Right lobe of liver (tissue), 6 donors: ENCODE data around the gene COPZ1. TPM values are rescaled to one million over a fixed set of nuclear protein-coding genes. Genes with fewer than 3 reads are reported as not detected.

Experiments used
- ATAC-seq, 4 donors: fragments of 200-7000 bp; cut with Tn5 transposase; one replicate each; pipeline ENCODE4 v1.9.1; 2020; ENCODE audit warnings: mild to moderate bottlenecking in 4 of 4, moderate library complexity in 4 of 4
- DNase-seq, 3 donors: peaks; one replicate each; pipeline ENCODE4 v3.0.0-alpha.2; 2020
- H3K27ac ChIP-seq, 3 donors: fragments of 200-600 bp; one replicate each; pipeline ENCODE4 v1.8.0; 2022
- H3K27me3 ChIP-seq, 2 donors: fragments of 200-600 bp; one replicate each; pipeline ENCODE4 v1.8.0; 2022
- H3K36me3 ChIP-seq, 4 donors: fragments of 200-600 bp; sonication (generic) in 1 of 4; one replicate each; pipeline versions ENCODE4 v1.5.1 to v1.8.0; 2017 to 2022; ENCODE audit warnings: control low read depth in 1 of 4
- H3K4me1 ChIP-seq, 4 donors: fragments of 200-600 bp; sonication (generic) in 1 of 4; one replicate each; pipeline versions ENCODE4 v1.5.1 to v1.8.0; 2017 to 2022; ENCODE audit warnings: control low read depth in 1 of 4
- H3K4me3 ChIP-seq, 3 donors: fragments of 200-600 bp; one replicate each; pipeline ENCODE4 v1.8.0; 2022
- H3K9me3 ChIP-seq, 4 donors: fragments of 200-600 bp; sonication (generic) in 1 of 4; one replicate each; pipeline versions ENCODE4 v1.5.1 to v1.8.0; 2017 to 2022; ENCODE audit warnings: control low read depth in 1 of 4
- POLR2A ChIP-seq: fragments of 450-650 bp; IDR thresholded peaks from one replicate; pipeline ENCODE4 v1.6.1; 2017; ENCODE audit warnings: antibody characterized with exemption, mild to moderate bottlenecking
- WGBS: methylation state at CpG from one replicate; pipeline ENCODE4 v1.1.6; 2018; ENCODE audit warnings: low coverage, low lambda C conversion rate; ENCODE audit not compliant: insufficient coverage; ENCODE audit errors: missing lambda C conversion rate; 5-methylcytosine and 5-hydroxymethylcytosine counted together
- intact Hi-C, 2 donors: fragments of 100-400 bp; cut with DNase I; formaldehyde crosslinking; loops; one replicate each; pipeline versions ENCODE4 v1.11.2 to v1.14.1; 2022
- total RNA-seq, 6 experiments: library from RNA; depleted of rRNA in 2 of 6; stranded (reverse); fragments of >200 nt in 2 of 6; fragmentation: NEBNext Ultra II Directional in 3 of 6; extraction: Animal tissue kit (Norgen Biotek cat#: 25700) in 3 of 6; gene quantifications; one replicate each; pipeline versions ENCODE4 v1.1.0 to v1.2.4, GENCODE V29; 2016 to 2023
- TF ChIP-seq, protein P1 (sequence below), 4 donors: fragments of 200-600 bp in 3 of 4; fragments of 450-650 bp in 1 of 4; IDR thresholded peaks; one replicate each; pipeline versions ENCODE4 v1.5.1 to v1.8.0; 2016 to 2022; ENCODE audit warnings: antibody characterized with exemption in 4 of 4, mild to moderate bottlenecking in 2 of 4
- donor health status: DM: no; HTN: yes; CAD: no.
- donor health status: DM: no; HTN: no; CAD: no.
- donor health status: DM: no; HTN: no; CAD: no.
- donor health status: DM: no; HTN: yes; CAD: no.
- donor health status: DM: no; HTN: yes; CAD: no.

The COPZ1 gene
- total RNA-seq, 6 experiments from 2014 or later = 67.3 to 89.2 (median 74.9) TPM

DNA sequence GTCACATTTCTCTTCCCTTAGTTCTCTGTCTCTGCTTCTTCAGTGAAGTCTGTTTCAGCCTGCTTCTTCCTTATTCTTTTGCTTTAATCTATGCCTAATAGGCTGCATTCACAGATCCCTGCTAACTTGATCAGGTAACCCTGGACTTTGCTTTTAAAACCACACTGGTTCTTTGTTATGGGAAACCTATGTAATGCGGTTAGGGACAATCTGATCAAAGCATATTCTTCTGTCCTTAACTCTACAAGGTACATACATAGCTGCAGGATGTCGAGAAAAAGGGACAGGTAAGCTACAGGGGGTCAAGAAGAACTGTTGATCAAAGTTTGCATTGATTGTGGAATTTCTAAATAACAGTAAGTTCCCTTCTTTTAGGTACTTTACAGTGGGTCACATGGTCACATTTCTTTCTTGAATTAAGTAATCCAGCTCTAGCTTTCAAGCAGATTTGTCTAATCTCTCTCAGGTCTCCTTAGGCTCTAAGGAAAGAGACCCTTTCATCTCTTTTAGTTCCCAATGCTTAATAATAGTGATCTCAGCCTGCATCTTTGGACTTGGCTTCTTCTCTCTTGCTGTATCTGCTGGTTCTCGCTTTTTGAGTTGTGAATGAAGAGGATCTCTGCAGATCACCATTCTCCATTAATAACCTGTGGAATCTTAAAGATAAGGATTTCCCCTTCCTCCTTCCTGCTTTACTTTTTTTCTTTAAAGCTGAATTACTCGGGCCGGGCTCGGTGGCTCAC lies 3.8 kb downstream of the COPZ1 start:
- DNase-seq (no peak), ATAC-seq (no peak)
- Histone ChIP-seq H3K36me3 (no peaks in the 10 kb centered on the region), H3K27ac (peak overlapping the region in 1 of 3 donors; percentile 22), H3K4me1 (peaks cover 0 to 42% (median 12%) of the 10 kb centered on the region in 4 donors), H3K9me3 (no peaks in the 10 kb centered on the region), H3K27me3 (no peaks in the 10 kb centered on the region), H3K4me3 (no peak overlapping the region)
- no peak for TF ChIP-seq POLR2A
- TF ChIP-seq, protein P1, sequence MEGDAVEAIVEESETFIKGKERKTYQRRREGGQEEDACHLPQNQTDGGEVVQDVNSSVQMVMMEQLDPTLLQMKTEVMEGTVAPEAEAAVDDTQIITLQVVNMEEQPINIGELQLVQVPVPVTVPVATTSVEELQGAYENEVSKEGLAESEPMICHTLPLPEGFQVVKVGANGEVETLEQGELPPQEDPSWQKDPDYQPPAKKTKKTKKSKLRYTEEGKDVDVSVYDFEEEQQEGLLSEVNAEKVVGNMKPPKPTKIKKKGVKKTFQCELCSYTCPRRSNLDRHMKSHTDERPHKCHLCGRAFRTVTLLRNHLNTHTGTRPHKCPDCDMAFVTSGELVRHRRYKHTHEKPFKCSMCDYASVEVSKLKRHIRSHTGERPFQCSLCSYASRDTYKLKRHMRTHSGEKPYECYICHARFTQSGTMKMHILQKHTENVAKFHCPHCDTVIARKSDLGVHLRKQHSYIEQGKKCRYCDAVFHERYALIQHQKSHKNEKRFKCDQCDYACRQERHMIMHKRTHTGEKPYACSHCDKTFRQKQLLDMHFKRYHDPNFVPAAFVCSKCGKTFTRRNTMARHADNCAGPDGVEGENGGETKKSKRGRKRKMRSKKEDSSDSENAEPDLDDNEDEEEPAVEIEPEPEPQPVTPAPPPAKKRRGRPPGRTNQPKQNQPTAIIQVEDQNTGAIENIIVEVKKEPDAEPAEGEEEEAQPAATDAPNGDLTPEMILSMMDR (IDR thresholded peaks at IDR 0.05) = no peak
- intact Hi-C loops = no loop called here
- WGBS = 71% methylated on average over 6 of the region's 6 CpGs

DNA sequence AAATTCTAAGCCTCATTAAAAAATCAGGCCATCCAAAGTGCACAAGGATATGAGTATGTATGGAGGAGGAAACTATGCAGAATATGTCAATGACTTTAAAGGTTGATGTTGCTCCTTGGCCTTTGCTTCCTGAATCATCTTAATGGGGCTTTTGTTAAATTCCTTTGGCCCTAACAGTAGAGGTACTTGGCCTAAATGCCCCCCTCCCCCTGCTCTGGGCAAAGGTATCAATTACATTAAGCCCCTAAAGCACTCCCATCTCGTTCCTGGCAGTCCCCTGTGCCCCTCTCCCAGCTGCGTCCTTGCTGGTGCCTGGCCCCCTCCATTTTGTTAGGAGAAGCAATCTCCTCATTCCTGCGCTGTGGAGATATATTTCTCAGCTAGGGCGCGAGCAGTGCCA lies 4.8 kb downstream of the COPZ1 start:
- H3K27ac ChIP-seq = peak overlapping the region in 2 of 3 donors; percentile 22 to 34

DNA sequence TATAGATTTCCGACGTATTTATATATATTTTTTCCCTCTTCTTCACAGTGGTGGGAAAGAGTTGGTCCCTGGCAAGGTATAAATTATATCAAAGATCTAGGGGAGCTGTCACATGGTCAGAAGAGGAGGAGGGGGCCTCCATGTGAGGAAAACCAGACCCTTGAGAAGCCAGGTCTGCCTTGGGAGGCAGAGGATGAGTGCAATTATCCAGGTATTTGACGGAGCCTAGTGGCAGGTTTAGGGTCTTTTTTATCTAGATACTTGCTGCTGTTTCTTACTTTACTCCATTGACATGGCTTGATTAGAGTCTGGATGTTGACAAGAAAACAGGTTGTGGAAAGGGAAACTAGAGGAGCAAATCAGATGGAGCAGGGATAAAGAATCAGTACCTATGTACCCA lies 5.5 kb downstream of the COPZ1 start:
- Histone ChIP-seq H3K4me3 (no peak overlapping the region), H3K27ac (no peak overlapping the region), H3K27me3 (no peaks in the 10 kb centered on the region), H3K9me3 (no peaks in the 10 kb centered on the region), H3K4me1 (peaks cover 0 to 42% (median 12%) of the 10 kb centered on the region in 4 donors), H3K36me3 (no peaks in the 10 kb centered on the region)
- ATAC-seq (no peak), DNase-seq (no peak)
- WGBS = 88% methylated on average over 3 of the region's 3 CpGs
- TF ChIP-seq, protein P1 (IDR thresholded peaks at IDR 0.05) = no peak
- TF ChIP-seq POLR2A = no peak
- intact Hi-C loops = no loop called here

More for the DNA sequence above, 4.8 kb downstream of the COPZ1 start:
- Histone ChIP-seq H3K27me3 (no peaks in the 10 kb centered on the region), H3K4me1 (peaks cover 0 to 42% (median 12%) of the 10 kb centered on the region in 4 donors), H3K9me3 (no peaks in the 10 kb centered on the region), H3K4me3 (no peak overlapping the region), H3K36me3 (no peaks in the 10 kb centered on the region)
- no peak for DNase-seq
- no peak for ATAC-seq
- TF ChIP-seq, protein P1 (IDR thresholded peaks at IDR 0.05) = no peak
- no peak for TF ChIP-seq POLR2A
- WGBS = 84% methylated on average over 5 of the region's 5 CpGs
- intact Hi-C loops = no loop called here

DNA sequence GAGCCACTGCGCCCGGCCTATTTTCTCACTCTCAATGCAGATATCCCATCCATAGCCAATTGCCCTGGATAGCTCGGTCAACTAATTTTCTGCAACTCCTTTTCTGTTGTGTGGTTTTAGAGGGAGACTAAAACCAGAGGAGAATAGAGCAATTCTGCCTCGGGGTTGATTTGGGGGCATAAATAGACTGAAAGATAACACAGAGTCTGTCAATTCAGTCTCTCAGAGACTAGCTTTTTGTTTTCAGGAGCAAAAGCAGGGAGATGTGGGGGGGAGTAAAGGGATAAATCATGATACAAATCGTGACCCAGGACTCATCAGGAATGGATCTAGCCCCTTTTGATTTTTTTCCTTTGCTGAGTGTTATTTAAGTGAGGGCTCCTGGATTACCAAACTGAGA lies 6.5 kb downstream of the COPZ1 start:
- TF ChIP-seq, protein P1 (IDR thresholded peaks at IDR 0.05) = no peak
- TF ChIP-seq POLR2A = no peak
- ATAC-seq = no peak
- no peak overlapping the region for H3K4me3 ChIP-seq
- no peaks in the 10 kb centered on the region for H3K36me3 ChIP-seq
- DNase-seq = no peak
- 94% methylated on average over 5 of the region's 5 CpGs for WGBS
- intact Hi-C loops = no loop called here
- no peaks in the 10 kb centered on the region for H3K27me3 ChIP-seq
- no peaks in the 10 kb centered on the region for H3K9me3 ChIP-seq
- peaks cover 0 to 44% (median 13%) of the 10 kb centered on the region in 4 donors for H3K4me1 ChIP-seq
- no peak overlapping the region for H3K27ac ChIP-seq
